ENCODE measurements around the gene PPWD1. TPM values are rescaled to one million over a fixed set of nuclear protein-coding genes. Genes with fewer than 3 reads are reported as not detected.

PPWD1 gene
- total RNA-seq, result 33.2 and 42.7 TPM in 2 replicates

DNA sequence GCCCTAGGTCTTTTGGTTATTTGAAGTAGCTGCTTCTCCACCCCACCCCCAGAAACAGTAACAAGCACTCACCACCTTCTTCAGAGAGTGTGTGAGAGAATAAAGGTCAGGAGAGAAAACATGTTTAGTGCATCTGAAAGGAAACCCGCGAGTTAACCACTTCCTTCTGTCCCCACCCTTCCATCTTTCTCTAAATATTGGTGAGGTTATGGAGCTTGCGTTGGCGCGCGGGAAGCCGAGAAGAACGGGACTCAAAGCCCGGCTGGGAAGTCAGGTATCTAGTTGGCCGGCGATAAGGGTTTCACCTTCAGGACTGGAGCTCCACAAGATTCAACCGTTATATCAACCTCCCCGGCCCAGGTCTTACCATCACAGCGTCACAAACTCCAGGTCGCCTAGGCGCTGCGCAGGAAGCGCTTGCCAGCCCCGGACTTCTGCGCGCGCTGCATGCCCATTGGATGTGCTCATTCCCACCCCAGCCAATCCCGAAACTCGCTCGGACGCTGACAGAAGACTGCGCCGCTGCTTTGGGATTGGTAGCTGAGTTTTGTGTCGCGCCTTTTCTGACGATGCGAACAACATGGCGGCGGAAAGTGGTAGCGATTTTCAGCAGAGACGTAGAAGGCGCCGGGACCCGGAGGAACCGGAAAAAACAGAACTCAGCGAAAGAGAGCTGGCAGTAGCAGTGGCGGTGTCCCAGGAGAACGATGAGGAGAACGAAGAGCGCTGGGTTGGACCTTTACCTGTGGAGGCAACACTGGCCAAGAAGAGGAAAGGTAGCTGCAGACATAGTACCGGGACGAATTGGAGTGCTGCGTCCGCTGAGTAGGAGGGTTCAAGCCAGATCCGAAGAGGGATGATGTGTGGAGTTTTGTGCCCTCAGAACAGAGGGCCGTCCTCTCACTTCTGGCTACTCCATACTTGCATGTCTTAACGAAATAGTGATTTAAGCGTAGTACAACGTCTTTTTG is at the start of gene PPWD1, which contains the start of gene CENPK:
PPWD1 (plus strand) TSS at position 566 of the 971 bp plus-strand sequence; CDS start at position 581, 15 bp downstream.
CENPK (minus strand) TSS at position 438 of the 971 bp plus-strand sequence. CDS start 8,261 bp downstream, outside the sequence.
- H3K4me3 ChIP-seq (ENCODE audit: low read depth, low read length), result peak within 1 kb of the TSS; percentile 98
- DNase-seq (ENCODE audit: low read depth), result peak; percentile 96
- TF ChIP-seq, protein P1, sequence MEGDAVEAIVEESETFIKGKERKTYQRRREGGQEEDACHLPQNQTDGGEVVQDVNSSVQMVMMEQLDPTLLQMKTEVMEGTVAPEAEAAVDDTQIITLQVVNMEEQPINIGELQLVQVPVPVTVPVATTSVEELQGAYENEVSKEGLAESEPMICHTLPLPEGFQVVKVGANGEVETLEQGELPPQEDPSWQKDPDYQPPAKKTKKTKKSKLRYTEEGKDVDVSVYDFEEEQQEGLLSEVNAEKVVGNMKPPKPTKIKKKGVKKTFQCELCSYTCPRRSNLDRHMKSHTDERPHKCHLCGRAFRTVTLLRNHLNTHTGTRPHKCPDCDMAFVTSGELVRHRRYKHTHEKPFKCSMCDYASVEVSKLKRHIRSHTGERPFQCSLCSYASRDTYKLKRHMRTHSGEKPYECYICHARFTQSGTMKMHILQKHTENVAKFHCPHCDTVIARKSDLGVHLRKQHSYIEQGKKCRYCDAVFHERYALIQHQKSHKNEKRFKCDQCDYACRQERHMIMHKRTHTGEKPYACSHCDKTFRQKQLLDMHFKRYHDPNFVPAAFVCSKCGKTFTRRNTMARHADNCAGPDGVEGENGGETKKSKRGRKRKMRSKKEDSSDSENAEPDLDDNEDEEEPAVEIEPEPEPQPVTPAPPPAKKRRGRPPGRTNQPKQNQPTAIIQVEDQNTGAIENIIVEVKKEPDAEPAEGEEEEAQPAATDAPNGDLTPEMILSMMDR (IDR thresholded peaks at IDR 0.05; ENCODE audit: insufficient read depth, low read depth, low read length), result no peak

DNA sequence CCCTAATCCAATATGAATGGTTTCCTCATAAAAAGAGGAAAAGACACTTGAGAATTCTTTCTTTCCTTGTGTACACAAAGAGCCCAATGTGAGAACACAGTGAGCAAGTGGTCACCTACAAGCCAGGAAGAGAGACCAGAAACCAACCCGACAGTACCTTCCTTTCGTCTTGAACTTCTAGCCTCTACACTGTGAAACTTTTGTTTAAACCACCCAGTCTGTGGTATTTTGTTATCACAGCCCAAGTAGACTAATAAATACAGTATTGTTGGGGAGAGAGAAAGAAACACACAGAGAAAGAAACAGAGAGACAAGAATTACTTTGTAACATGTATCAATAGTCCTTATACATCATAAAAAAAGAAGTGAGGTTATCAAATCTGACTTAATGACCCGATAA is 37.4 kb upstream of the PPWD1 start:
- no peak overlapping the region for H3K4me3 ChIP-seq (ENCODE audit: low read depth, low read length)
- DNase-seq (ENCODE audit: low read depth), result no peak
- TF ChIP-seq, protein P1 (IDR thresholded peaks at IDR 0.05; ENCODE audit: insufficient read depth, low read depth, low read length), result no peak

DNA sequence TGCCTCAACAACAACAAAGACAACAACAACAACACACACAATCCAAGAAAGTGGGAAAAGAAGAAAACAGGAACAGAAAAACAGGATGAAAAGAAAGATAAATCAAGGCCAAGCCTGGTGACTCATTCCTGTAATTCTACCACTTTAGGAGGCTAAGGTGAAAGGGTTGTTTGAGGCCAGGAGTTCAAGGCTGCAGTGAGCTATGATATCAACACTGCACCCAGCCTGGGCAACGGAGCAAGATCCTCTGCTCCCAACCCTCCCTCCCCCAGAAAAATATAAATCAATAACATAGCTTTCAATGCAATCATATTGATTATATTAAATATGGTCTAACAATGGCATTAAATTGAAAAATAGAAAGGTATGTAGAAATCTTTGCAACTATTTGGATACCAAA is 32.2 kb upstream of the PPWD1 start:
- H3K4me3 ChIP-seq (ENCODE audit: low read depth, low read length), result no peak overlapping the region
- DNase-seq (ENCODE audit: low read depth), result no peak
- TF ChIP-seq, protein P1 (IDR thresholded peaks at IDR 0.05; ENCODE audit: insufficient read depth, low read depth, low read length), result no peak

DNA sequence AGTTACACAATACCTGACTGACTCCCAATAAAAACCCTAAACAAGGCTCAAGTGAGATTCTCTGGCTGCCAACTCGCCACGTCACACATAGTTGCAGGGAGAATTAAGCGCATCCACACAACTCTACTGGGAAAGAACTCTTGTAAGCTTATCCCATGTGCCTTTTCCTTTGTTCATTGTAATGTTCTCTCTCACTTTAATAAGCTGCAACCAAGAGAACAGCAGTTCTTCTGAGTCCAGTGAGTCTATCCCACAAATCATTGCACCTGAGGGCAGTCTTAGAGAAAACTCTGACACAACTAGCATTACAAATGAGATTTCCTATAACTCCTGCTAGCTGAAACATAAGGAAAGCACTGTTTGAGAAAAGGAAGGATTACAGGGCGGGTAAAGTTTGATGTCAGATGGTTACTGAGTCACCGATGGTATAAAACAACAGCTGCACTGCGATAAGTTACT is 27.5 kb upstream of the PPWD1 start:
- DNase-seq (ENCODE audit: low read depth), result peak; percentile 92

DNA sequence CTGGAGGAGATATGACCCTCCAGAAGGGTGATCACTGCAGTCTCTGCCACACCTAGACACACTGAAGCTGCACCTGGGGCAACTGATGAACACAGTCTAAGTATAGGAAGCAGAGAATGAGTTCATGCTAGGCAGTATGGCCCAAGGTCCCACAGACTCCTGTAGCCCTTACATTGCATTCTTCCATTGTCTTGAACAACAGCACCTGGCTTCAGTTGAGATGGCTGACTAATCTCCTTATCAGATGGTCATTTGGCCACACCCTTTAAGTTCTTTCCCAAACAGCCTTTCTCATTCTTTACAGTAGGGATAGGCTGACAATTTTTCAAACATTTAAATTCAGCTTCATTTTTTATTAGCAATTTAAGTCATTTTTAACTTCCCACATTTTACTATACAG is 23.3 kb upstream of the PPWD1 start:
- no peak overlapping the region for H3K4me3 ChIP-seq (ENCODE audit: low read depth, low read length)
- no peak for DNase-seq (ENCODE audit: low read depth)
- TF ChIP-seq, protein P1 (IDR thresholded peaks at IDR 0.05; ENCODE audit: insufficient read depth, low read depth, low read length), result no peak

More for the DNA sequence above, 27.5 kb upstream of the PPWD1 start:
- TF ChIP-seq, protein P1 (IDR thresholded peaks at IDR 0.05; ENCODE audit: insufficient read depth, low read depth, low read length), result no peak
- no peak overlapping the region for H3K4me3 ChIP-seq (ENCODE audit: low read depth, low read length)

DNA sequence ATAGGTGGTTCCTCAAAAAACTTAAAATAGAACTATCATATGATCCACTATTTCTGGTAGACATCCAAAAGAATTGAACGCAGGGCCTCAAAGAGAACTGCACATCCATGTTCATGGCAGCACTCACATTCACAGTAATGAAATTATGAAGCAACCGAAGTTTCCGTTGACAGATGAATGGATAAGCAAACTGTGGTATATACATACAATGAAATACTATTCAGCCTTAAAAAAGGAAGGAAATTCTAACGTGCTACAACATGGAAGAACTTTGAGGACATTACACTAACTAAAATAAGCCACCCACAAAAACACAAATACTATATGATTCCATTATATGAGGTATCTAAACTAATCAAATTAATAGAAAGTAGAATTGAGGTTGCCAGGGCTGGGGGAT is 18.6 kb upstream of the PPWD1 start:
- TF ChIP-seq, protein P1 (IDR thresholded peaks at IDR 0.05; ENCODE audit: insufficient read depth, low read depth, low read length), result no peak
- DNase-seq (ENCODE audit: low read depth), result no peak
- H3K4me3 ChIP-seq (ENCODE audit: low read depth, low read length), result no peak overlapping the region
